ENCODE measurements around the gene MSH5.

DNA sequence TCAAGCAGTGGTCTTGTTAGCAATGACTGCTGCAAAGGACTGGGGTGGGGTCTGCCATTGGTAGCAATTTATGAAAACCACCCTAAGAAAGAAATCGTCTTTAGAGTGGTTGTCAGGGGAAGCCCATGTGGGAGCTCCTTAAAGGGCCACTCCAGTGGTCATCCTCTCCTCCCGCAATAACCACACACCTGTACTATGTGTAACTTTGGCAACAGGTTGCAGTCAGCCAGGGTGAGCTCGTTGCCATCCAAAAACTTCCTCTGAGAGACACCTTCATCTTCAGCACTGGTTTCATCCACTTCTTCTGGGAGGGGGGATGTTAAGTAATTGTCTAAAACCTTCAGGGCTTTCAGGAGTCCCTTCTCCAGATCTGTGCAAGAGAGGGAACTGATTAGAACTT, 7.8 kb upstream of the MSH5 start:
- TF ChIP-seq POLR2A (IDR thresholded peaks at IDR 0.05) (no peak), POLR2AphosphoS5 (IDR thresholded peaks at IDR 0.05) (no peak), EP300 (IDR thresholded peaks at IDR 0.05) (no peak)
- TF ChIP-seq, protein P1, sequence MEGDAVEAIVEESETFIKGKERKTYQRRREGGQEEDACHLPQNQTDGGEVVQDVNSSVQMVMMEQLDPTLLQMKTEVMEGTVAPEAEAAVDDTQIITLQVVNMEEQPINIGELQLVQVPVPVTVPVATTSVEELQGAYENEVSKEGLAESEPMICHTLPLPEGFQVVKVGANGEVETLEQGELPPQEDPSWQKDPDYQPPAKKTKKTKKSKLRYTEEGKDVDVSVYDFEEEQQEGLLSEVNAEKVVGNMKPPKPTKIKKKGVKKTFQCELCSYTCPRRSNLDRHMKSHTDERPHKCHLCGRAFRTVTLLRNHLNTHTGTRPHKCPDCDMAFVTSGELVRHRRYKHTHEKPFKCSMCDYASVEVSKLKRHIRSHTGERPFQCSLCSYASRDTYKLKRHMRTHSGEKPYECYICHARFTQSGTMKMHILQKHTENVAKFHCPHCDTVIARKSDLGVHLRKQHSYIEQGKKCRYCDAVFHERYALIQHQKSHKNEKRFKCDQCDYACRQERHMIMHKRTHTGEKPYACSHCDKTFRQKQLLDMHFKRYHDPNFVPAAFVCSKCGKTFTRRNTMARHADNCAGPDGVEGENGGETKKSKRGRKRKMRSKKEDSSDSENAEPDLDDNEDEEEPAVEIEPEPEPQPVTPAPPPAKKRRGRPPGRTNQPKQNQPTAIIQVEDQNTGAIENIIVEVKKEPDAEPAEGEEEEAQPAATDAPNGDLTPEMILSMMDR (IDR thresholded peaks at IDR 0.05) = no peak
